ENCODE results near the gene PDAP1.

- TF ChIP-seq, protein P1, sequence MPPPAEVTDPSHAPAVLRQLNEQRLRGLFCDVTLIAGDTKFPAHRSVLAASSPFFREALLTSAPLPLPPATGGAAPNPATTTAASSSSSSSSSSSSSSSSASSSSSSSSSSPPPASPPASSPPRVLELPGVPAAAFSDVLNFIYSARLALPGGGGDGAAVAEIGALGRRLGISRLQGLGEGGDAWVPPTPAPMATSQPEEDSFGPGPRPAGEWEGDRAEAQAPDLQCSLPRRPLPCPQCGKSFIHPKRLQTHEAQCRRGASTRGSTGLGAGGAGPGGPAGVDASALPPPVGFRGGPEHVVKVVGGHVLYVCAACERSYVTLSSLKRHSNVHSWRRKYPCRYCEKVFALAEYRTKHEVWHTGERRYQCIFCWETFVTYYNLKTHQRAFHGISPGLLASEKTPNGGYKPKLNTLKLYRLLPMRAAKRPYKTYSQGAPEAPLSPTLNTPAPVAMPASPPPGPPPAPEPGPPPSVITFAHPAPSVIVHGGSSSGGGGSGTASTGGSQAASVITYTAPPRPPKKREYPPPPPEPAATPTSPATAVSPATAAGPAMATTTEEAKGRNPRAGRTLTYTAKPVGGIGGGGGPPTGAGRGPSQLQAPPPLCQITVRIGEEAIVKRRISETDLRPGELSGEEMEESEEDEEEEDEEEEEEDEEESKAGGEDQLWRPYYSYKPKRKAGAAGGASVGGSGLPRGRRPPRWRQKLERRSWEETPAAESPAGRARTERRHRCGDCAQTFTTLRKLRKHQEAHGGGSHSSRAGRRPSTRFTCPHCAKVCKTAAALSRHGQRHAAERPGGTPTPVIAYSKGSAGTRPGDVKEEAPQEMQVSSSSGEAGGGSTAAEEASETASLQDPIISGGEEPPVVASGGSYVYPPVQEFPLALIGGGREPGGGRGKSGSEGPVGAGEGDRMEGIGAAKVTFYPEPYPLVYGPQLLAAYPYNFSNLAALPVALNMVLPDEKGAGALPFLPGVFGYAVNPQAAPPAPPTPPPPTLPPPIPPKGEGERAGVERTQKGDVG (CRISPR knock-in tag; IDR thresholded peaks at IDR 0.05) = no peak
- TF ChIP-seq USF2 (IDR thresholded peaks at IDR 0.05; ENCODE audit: borderline replicate concordance, low read depth, low read length) (no peak), SIN3A (IDR thresholded peaks at IDR 0.05; ENCODE audit: low read depth, low read length) (no peak), EP300 (IDR thresholded peaks at IDR 0.05; ENCODE audit: borderline replicate concordance in 1 of 2, control insufficient read depth in 1 of 2, low read depth in 2 of 2, low read length in 2 of 2) (no peak), RFX5 (IDR thresholded peaks at IDR 0.05; ENCODE audit: low read depth, low read length) (no peak), CTCF (IDR thresholded peaks at IDR 0.05 in 2 of 3, conservative IDR thresholded peaks at IDR 0.05 in 1 of 3; ENCODE audit: control insufficient read depth in 2 of 3, extremely low read depth in 1 of 3, insufficient read depth in 1 of 3, low read depth in 3 of 3, low read length in 3 of 3) (no peak), CBFB (IDR thresholded peaks at IDR 0.05; ENCODE audit: low read depth) (no peak), NR2C2 (IDR thresholded peaks at IDR 0.05; ENCODE audit: borderline replicate concordance, control insufficient read depth, insufficient read length, low read depth) (no peak)
Observed at GRCh38 chr7:99428972-99429566, 20.7 kb upstream of the PDAP1 start.
